Activated effector memory CD4-positive, alpha-beta T cell treated with anti-CD3 and anti-CD28 coated beads, Interleukin-2, amount 50 U/mL, for 16 hours (primary cell): ENCODE results near the gene PODXL2.

Experiments used
- DNase-seq: peaks from one replicate; pipeline ENCODE4 v3.0.0-alpha.2; 2020

Gene PODXL2

DNA sequence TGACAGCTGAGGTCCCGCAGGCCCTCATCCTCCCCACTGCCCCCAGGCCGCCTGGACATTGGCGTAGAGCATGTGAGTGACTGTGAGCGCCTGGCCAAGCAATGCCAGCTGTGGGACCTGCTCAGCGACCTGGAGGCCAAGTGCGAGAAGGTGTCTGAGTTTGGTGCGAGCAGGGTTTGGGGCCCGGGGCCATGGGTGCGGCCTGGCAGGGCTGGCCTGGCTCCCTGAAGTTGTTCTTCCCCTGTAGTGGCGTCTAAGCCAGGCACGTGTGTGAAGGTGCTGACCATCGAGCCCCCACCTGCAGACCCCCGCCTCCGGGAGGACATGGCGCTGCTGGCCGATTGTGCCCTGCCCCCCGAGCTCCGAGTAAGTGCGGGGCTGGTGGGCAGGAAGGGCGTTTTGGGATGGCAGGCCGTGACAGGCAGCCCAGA, 48.0 kb downstream of the PODXL2 start:
- DNase-seq: peak; percentile 56

DNA sequence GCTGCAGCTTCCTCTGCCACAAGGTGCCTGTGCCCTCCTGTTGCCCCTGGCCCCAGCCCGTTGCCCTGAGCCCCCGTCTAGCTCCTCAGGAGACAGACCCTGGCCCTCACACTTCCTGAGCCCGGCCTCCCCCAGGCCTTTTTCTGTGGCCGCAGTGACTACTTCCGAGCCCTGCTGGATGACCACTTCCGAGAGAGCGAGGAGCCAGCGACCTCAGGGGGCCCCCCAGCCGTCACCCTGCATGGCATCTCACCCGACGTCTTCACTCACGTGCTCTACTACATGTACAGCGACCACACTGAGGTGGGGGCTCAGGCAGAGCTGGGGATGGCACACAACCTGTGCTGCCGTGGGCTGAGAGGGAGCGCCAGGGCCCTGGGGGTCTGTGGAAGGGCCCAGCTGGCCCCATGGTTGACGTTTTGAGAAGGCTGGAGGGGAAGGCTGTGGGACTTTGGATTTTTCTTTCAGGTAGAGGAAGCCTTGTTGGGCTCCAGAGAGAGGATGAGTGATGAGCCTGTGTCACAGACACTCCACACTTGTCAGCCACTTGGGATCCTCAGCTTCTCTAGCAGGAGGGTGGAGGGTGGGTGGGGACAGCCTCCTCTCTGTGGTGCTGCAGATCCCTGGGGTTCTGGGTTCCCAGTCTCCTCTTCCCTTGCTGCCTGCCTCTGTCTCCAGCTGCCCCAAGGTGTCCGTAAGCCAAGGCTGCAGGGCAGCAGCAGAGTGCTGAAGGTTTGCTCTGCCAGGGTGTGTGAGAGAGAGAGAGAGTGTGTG, 48.7 kb downstream of the PODXL2 start:
- peak; percentile 51 for DNase-seq

DNA sequence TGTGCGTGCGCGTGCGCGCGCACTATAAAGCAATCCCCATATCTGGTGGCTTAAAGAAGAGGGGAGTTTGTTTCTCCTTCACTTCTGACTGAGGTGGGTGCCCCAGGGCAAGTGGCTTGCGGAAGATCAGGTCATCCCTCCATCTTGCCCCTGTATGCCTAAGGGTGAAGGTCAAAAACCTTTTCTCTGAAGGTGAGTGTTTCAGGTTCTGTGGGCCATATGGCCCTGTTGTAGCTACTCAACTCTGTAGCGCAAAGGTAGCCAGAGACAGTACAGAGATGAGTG, 49.3 kb downstream of the PODXL2 start:
- DNase-seq: peak; percentile 53

DNA sequence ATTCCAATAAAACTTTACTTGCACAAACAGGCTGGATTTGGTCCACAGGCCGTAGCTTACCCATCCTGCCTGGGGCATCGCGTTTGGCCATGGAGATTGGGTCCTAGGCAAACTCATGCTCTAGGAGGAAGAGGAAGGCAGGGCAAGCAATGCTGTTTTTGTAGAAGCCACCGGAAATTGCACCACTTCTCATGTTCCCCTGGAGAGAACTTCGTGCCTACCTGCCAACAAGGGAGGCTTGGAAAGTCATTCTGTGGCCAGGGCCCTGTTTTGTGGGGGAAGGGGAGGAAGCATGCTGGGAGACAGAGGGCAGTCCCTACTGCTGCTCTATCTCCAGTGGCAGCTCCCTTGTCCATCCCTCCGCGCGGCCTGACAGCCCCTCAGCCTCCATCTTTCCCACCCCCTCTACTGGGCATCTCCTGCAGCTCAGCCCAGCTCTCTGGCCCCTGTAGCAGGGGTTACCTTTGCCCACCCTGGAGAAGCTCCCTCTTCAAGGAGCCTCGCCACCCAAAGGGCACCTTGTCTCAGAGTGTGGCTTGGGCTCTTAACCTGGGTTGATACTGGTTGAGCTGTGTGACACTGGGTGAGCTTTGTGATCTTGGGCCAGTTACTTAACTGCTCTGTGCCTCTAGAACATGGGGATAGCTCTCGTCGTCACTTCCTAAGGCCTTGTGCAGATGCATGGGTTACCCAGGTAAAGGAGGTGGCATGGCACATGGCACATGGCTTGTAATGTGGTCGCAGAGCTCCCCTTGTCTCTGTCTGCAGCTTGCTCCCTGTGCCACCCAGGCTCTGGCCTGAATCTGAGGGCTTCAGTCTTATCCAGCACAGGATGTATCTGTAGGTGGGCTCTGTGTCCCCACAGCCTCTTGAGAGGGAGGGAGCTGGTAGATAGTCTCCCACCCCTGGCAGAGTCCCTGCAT, 49.9 kb downstream of the PODXL2 start:
- peak; percentile 53 for DNase-seq

DNA sequence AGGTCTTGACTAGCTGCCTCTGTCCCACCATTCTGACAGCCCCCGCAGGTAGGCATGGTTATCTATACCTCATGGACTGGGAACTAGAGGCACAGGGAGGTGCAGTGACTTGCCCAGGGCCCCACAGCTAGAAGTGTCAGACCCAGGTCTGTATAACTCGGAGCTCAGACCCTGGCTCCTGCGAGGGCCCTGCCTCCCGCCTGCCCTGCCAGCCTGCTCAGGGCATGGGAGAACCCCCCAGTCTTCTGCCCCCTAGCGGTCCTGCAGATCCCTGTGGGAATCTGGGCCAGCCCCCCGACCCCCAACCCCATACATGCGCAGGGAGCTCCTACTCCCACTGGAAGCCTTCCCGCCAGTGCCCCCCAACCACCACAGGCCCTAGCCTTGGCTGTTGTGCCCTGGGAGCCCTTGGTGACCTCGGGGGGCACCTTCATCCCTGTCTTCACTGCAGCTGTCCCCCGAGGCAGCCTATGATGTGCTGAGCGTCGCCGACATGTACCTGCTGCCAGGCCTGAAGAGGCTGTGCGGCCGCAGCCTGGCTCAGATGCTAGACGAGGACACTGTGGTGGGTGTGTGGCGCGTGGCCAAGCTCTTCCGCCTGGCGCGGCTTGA, 50.7 kb downstream of the PODXL2 start:
- peak; percentile 60 for DNase-seq

DNA sequence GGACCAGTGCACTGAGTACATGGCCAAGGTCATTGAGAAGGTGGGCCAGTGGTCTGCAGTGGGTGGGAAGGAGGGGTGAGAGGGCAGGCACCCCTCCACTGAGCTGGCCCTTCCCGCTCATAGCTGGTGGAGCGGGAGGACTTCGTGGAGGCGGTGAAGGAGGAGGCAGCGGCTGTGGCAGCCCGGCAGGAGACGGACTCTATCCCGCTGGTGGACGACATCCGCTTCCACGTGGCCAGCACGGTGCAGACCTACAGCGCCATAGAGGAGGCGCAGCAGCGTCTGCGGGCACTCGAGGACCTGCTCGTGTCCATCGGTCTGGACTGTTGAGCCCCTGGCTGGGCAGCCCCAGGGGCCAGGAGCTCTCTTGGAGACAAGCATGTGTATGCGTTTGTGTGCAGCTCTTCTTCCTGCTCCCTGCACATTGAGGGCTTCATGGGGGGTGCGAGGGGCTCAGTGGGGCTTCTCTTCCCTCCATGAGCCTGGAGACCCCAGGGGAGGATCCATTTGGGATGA, 51.2 kb downstream of the PODXL2 start:
- DNase-seq: peak; percentile 50

DNA sequence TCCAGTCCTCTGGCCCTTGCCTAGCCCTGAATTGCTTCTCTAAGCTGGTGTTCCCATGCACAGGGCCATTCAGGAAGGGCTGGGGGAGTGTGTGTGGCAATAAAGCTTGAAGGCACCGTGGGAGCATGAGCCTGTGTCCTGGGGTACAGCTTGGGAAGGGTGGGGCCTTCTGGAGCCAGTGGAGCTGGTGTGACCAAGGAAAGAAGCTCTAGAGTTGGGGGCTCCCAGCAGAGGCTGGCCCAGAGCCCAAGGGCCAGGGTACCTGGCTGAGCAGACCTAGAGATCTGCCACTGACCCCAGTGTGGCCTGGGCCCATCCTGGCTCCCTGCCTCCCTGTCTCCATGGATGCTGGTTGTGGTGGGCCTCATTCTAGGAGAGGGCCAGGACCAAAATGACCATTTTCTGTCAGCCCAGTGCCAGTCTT, 51.8 kb downstream of the PODXL2 start:
- DNase-seq: peak; percentile 50

DNA sequence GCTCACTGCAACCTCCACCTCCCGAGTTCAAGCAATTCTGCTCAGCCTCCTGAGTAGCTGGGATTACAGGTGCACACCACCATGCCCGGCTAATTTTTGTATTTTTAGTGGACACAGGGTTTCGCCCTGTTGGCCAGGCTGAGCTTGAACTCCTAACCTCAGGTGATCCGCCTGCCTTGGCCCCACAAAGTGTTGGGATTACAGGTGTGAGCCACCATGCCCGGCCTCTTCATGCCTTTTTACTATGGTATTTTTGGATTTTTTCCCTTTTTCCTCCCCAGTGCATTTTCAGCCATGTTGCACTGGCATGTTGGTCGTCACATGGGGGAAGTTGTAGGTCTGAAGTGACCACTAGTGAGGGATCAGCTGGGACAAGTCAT, 53.2 kb downstream of the PODXL2 start:
- peak; percentile 39 for DNase-seq

DNA sequence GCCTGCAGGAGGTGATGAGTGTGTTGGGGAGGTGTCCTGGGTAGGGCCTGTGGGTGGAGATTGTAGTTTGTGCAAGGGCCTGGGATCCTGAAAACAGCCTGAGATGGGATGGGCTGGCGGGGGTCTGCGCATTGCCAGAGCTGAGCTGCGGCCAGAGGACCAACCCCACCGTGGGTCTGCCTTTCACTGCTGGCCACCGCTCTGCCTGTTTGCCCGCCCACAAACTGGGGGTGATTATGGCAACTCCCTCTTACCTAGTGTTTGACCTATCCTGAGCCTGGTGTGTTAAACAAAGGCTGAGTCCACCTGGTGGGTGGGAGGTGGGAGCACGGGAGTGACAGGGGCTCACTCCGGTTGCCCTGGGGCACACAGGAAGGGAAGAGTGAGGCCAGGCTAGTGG, 53.6 kb downstream of the PODXL2 start:
- peak; percentile 49 for DNase-seq

DNA sequence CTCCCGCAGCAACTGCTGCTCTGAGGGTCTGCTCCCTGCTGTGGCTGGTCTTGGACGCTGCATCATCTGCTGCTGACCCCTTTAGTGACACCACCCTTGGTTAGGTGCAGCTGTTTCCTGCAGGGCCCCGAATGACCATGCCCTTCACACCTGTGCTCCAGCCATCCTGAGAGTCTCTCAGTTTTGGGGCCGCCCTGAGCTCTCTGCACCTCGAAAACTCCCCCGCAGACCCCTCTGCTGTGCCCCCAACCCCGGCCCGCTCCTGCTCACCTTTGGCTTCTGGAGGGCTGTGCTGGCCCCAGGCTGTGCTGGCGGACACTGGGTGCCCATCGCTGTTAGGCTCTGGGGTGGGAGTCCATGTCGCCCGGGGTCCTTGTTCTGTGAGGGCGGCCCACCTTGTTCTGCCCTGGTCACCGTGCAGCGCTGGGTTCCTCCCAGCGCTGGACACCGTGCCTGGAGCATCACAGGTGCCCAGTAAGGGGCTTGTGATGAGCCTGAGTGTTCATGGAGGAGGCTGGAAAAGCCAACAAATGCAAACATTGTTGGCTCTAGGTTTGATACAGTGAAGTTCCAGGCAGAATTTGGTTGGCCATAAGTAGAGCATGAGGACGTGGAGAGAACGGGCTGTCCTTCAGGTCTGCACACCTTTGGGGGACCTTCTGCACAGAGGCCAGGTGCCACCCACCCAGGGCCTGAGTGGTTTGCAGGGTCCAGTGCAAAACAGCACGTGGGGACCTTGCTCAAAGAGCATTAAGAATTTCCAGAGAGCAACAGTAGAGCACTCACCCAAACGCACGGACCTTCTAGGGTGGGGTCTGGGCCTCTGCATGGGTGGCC, 56.1 kb downstream of the PODXL2 start:
- DNase-seq: peak; percentile 58

DNA sequence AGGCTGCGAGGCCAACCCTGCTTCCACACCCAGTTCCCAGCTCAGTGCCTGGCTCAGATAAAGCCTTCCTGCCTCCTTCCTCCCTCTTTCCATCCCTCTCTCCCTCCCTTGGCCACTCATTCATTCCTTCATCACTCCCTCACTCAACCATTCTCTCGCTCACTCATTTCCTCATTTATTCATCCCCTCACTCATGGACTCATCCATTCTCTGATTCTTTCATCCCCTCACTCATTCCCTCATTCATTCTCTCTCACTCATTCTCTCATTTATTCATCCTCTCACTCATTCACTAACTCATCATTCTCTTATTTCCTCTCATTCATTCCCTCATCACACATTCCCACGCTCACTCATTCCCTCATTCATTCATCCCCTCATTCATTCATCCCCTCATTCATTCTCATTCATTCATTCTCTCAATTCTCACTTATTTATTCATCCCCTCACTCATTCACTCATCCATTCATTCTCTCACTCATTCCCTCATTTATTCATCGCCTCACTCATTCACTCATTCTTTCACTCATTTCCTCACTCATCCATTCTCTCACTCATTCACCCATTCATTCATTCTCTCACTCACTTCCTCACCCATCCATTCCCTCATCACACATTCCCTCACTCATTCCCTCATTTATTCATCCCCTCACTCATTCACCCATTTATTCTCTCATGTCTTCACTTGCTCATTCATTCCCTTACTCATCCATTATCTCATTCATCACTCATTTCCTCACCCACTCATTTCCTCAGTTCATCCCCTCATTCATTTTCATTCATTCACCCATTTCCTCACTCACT, 56.9 kb downstream of the PODXL2 start:
- no peak for DNase-seq

DNA sequence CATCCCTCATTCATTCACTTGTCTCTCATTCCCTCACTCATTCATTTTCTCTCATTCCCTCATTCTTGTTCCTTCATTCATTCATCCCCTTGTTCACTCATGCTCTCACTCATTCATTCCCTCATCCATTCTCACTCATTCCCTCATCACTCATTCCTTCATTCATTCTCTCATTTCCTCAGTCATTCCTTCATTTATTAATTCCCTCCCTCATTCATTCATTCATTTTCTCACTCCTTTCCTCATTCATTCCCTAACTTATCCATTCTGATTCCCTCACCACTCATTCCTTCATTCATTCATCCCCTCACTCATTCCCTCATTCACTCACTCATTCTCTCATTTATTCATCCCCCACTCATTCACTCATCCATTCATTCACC, 57.5 kb downstream of the PODXL2 start:
- DNase-seq: no peak

DNA sequence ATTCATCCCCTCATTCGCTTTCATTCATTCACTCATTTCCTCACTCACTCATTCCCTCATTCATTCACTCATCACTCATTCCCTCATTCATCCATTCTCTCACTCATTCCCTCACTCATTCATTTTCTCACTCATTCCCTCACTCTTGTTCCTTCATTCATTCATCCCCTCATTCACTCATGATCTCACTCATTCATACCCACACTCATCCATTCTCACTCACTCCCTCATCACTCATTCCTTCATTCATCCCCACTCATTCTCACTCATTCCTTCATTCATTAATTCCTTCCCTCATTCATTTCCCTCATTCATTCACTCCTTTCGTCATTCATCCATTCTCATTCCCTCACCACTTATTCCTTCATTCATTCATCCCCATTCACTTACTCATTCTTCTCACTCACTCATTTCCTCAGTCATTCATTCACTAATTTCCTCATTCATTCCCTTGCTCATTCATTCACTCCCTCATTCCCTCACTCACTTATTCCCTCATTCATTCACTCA, 58.3 kb downstream of the PODXL2 start:
- no peak for DNase-seq

DNA sequence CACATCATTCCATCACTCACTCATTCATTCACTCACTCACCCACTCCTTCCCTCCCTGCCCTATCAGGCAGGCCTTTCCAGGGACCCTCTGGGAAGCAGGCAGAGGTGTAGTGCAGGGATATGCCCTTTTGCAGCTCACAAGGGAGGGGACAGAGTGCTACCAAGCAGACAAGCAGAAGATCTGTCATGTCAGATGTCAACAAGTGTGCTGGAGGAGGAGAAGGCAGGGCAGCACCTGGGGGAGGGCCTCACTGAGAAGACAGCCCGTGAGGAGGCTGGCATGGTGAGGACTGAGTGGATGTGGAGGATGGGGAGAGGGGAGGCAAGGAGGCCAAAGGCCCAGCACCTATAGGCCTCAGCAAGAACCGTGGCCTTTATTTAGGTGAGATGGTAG, 59.0 kb downstream of the PODXL2 start:
- no peak for DNase-seq

DNA sequence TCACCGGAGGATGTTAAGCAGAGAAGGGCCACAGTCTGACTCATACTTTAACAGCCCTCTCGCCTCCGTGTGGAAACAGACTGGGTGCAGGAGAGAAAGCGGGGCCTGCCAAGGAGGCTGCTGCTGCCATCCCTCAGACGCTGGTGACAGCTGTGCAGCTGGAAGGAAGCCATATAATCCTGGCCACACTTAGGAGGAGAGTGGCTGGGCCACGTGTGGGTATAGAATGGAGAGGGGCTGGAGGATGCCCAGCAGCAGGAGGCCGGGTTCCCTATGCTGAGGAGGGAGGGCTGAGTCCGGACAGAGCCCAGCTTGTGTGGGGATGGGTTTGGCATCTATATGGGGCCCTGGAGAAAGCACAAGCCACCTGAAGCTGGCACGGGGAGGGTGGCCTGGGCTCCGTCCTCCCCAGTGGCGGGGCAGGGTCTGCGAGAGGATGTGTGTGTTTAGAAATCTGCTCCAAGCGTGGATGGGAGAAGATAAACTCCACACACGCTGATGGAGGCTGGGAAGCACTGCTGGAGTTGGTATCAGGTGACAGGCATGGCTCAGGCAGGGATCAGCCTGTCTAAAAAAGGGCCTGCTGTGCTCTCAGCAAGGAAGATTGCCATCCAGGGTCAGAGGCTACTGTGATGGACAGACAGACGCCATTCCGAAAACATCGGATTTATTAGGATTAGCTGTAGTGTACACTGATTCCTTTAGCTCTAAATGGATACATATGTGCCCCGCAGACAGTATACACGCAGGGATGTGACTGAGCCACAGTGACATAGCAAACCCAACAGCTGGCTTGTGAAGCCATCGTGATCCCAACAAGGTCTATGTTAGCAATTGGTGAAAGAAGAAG, 59.7 kb downstream of the PODXL2 start:
- peak; percentile 54 for DNase-seq

DNA sequence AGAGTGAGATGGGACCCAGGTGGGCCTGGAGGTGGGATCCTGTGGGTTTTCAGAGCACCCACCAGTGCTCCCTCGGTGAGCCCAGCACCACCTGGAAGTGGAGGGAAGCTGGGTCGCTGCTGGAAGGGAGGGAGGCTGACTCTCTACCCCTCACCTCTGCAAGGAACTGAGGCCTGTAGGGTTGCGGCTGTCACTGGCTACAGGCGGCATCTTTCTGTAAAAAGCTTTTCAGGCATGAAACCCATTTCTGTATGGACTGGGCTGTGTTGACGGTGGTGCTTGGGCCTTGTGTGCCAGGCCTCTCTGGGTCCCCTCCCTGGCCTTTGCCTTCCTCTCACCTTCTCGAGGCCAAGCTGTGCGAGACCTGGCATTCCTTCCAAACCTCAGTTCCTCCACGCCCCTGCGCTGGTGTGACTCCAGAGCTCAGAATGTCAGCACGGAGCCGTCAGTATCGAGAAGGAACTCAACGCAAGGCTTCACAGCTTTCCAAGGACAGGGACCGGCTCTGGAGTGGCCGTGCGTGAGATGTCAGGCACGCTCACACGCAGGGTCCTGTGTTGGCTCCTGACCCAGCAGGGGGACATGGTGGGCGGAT, 60.4 kb downstream of the PODXL2 start:
- peak; percentile 43 for DNase-seq

DNA sequence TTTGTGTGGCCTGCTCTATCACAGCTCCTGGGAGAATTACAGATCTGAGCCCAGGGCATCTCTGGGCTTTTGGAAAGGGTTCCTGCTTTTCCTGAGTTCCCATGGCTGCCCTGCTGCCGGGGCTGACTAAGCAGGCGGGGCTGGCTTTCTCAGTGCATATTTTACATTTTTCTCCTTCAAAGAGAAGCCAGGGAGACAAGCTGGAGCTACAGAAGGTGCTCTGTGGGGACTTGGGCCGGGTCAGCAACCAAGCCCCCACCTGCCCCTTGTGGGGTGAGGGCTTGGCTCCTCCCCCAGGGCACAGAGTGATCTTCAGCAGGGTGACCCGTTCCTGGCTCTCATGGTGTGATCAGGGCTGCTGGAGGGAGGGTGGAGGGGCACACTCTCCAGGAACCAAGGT, 61.1 kb downstream of the PODXL2 start:
- no peak for DNase-seq

DNA sequence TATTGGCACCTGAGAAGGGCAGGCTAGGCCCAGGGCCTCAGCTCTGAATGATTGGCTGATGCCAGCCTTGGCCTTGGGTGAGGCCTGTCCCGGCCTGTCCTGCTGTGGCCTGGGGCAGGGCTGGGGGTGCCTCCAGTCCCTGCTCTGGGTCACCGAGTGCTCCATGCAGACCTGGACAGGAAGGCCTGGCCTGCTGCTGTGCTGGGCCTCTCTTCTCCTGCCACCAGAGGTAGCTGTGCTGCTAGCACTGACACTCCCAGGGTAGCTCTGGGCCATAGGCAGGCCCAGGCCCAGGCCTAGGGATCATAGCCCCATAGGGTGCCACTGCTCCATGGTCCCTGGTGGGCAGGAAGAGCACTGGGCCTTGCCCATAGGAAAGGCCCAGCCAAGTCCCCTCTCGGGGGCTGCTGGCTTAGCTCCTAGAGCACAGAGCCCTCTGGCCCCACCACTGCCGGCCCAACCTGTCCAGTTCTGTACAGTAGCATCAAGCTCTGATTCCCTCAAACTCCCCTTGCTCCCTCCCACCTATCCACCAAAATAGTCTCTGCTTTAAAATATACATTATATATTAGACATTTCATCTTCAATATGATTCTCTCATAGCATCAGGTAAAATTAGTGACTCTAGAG, 62.0 kb downstream of the PODXL2 start:
- DNase-seq: no peak

DNA sequence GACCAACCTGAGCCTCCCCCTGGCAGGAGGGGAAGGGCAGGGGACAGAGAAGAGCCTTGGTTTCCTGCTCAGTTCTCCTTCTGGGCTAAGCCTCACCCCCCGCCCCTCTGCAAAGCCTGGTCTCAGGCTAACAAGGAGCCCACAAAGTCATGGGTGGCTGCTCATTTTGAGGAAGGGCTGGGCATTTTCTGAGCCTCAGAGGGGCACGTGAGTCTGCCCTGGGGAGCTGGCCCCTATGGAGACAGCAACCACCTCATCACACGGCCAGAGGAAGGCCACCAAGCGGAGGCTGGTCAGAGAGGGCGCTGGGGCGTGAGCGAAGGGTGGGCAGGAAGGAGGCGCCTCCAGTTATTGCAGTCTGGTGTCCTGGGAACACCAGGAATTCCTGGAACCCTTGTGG, 62.5 kb downstream of the PODXL2 start:
- DNase-seq: no peak

DNA sequence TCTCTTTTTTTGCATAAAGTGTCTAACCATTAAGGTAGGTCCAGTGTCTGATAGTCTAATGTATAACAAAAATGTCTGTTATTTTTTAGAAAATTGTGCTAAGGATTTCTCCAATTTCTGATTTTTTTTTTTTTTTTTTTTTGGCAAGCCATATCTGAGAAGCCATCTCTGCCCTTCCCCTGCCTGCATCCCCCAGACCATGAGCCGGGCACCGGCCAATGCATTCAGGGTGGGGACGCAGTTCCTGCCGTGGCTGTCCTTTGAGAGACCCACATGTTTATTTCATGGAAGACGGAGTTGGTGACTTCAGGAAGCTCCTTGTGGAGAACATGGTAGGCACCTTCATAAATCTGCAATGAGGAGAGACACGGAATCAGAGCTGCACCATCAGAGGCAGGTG, 63.0 kb downstream of the PODXL2 start:
- no peak for DNase-seq
